ENCODE results near the gene NR2F1-AS1. TPM values are rescaled to one million over a fixed set of nuclear protein-coding genes. Genes with fewer than 3 reads are reported as not detected.
"Not testable (repeated sequence)": the region's sequence is repeated elsewhere in the genome, so short reads cannot be mapped to it uniquely, and the experiment has no call there.

NR2F1-AS1 gene
- total RNA-seq, 2 experiments from 2014 or later: not detected

DNA sequence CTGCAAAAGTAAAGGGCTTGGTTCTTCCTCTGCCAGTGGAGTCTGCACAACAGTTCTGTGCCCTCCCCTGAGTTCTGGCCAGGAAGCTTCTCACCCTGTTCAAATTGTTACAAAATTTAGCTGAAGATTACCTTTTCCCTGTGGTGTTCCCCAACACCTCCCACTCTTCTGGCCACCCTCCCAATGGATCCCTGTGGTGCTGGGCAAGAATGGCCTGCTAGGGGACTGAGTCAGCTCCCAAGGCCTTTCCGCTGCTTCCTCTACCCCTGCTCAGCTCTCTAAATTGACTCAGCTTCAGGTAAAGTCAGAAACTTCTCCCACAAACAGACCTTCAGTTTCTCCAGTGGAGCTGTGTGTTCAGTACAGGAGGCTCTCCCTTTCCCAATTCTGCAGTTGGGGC, 186.0 kb downstream of the NR2F1-AS1 start:
- no peak for TF ChIP-seq EZH2phosphoT487 (IDR thresholded peaks at IDR 0.05; ENCODE audit: borderline replicate concordance, low read depth, low read length)
- TF ChIP-seq, protein P1, sequence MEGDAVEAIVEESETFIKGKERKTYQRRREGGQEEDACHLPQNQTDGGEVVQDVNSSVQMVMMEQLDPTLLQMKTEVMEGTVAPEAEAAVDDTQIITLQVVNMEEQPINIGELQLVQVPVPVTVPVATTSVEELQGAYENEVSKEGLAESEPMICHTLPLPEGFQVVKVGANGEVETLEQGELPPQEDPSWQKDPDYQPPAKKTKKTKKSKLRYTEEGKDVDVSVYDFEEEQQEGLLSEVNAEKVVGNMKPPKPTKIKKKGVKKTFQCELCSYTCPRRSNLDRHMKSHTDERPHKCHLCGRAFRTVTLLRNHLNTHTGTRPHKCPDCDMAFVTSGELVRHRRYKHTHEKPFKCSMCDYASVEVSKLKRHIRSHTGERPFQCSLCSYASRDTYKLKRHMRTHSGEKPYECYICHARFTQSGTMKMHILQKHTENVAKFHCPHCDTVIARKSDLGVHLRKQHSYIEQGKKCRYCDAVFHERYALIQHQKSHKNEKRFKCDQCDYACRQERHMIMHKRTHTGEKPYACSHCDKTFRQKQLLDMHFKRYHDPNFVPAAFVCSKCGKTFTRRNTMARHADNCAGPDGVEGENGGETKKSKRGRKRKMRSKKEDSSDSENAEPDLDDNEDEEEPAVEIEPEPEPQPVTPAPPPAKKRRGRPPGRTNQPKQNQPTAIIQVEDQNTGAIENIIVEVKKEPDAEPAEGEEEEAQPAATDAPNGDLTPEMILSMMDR (conservative IDR thresholded peaks at IDR 0.05; ENCODE audit: low read length): no peak
- intact Hi-C loops (cut with micrococcal nuclease; ENCODE audit: unreplicated experiment): no loop called here
- POLR2A ChIA-PET: no interaction called here

DNA sequence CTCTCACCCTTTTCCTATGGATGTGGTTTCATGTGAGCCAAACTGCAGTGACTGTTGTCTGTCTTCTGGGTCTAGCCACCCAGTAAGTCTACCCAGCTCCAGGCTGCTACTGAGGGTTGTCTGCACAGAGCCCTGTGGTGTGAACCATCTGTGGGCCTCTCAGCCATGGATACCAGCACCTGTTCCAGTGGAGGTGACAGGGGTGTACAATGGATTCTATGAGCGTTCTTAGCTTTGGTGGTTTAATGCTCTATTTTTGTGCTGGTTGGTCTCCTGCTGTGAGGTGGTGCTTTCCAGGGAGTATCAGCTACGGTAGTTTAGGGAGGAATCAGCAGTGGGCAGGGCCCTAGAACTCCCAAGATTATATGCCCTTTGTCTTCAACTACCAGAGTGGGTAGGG, 186.7 kb downstream of the NR2F1-AS1 start:
- Histone ChIP-seq H2AFZ (ENCODE audit: low read length) (no peak overlapping the region), H3K4me2 (ENCODE audit: low read length) (no peak overlapping the region), H3K4me3 (ENCODE audit: low read depth, low read length, poor library complexity, severe bottlenecking) (no peak overlapping the region), H3K9me3 (ENCODE audit: low read length) (no peaks in the 10 kb centered on the region), H3K4me1 (ENCODE audit: insufficient read depth, low read length, poor library complexity, severe bottlenecking) (no peaks in the 10 kb centered on the region), H3K36me3 (ENCODE audit: insufficient read depth, low read length) (no peaks in the 10 kb centered on the region), H3K9me2 (ENCODE audit: insufficient read depth, low read length) (no peaks in the 10 kb centered on the region), H4K20me1 (ENCODE audit: insufficient read depth, low read length) (no peaks in the 10 kb centered on the region), H3K79me2 (ENCODE audit: insufficient read depth, low read depth, low read length) (no peaks in the 10 kb centered on the region), H3K27ac (ENCODE audit: low read depth, low read length, poor library complexity, severe bottlenecking) (no peak overlapping the region)
- POLR2A ChIA-PET: no interaction called here
- intact Hi-C loops (cut with micrococcal nuclease; ENCODE audit: unreplicated experiment): no loop called here
- TF ChIP-seq EZH2phosphoT487 (IDR thresholded peaks at IDR 0.05; ENCODE audit: borderline replicate concordance, low read depth, low read length): no peak
- TF ChIP-seq, protein P1 (conservative IDR thresholded peaks at IDR 0.05; ENCODE audit: low read length): no peak
- no TSS peak for BruUV-seq (replicated peaks)
- no peak for DNase-seq (ENCODE audit: low spot score)
- CTCF ChIA-PET (ENCODE audit: unreplicated experiment): no interaction called here

More for the DNA sequence above, 186.0 kb downstream of the NR2F1-AS1 start:
- Histone ChIP-seq H3K9me3 (ENCODE audit: low read length) (no peaks in the 10 kb centered on the region), H4K20me1 (ENCODE audit: insufficient read depth, low read length) (no peaks in the 10 kb centered on the region), H3K36me3 (ENCODE audit: insufficient read depth, low read length) (no peaks in the 10 kb centered on the region), H3K27ac (ENCODE audit: low read depth, low read length, poor library complexity, severe bottlenecking) (no peak overlapping the region), H3K79me2 (ENCODE audit: insufficient read depth, low read depth, low read length) (no peaks in the 10 kb centered on the region), H2AFZ (ENCODE audit: low read length) (no peak overlapping the region), H3K4me3 (ENCODE audit: low read depth, low read length, poor library complexity, severe bottlenecking) (no peak overlapping the region), H3K9me2 (ENCODE audit: insufficient read depth, low read length) (no peaks in the 10 kb centered on the region), H3K4me1 (ENCODE audit: insufficient read depth, low read length, poor library complexity, severe bottlenecking) (no peaks in the 10 kb centered on the region), H3K4me2 (ENCODE audit: low read length) (no peak overlapping the region)
- CTCF ChIA-PET (ENCODE audit: unreplicated experiment): no interaction called here
- DNase-seq (ENCODE audit: low spot score): no peak
- no TSS peak for BruUV-seq (replicated peaks)

DNA sequence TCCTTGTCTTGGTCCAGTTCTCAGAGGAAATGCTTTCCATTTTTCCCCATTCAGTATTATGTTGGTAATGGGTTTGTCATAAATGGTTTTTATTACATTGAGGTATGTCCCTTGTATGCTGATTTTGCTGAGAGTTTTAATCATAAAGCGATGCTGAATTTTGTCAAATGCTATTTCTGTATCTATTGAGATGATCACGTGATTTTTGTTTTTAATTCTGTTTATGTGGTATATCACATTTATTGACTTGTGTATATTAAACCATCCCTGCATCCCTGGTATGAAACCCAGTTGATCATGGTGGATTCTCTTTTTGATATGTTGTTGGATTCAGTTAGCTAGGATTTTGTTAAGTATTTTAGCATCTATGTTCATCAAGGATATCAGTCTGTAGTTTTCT, 189.8 kb downstream of the NR2F1-AS1 start:
- H3K79me2 ChIP-seq (ENCODE audit: insufficient read depth, low read depth, low read length); H3K4me3 ChIP-seq (ENCODE audit: low read depth, low read length, poor library complexity, severe bottlenecking); H3K36me3 ChIP-seq (ENCODE audit: insufficient read depth, low read length); H3K9me2 ChIP-seq (ENCODE audit: insufficient read depth, low read length); H3K4me2 ChIP-seq (ENCODE audit: low read length); H4K20me1 ChIP-seq (ENCODE audit: insufficient read depth, low read length); intact Hi-C loops (cut with micrococcal nuclease; ENCODE audit: unreplicated experiment); BruUV-seq (replicated peaks); H3K4me1 ChIP-seq (ENCODE audit: insufficient read depth, low read length, poor library complexity, severe bottlenecking); H3K27ac ChIP-seq (ENCODE audit: low read depth, low read length, poor library complexity, severe bottlenecking); POLR2A ChIA-PET; H3K9me3 ChIP-seq (ENCODE audit: low read length); H2AFZ ChIP-seq (ENCODE audit: low read length); CTCF ChIA-PET (ENCODE audit: unreplicated experiment); DNase-seq (ENCODE audit: low spot score): not testable (repeated sequence)

Measured in OCI-LY7 (cell line).